8988T (cell line): ENCODE data around the gene PTGFRN.
"Not testable (repeated sequence)": the region's sequence is repeated elsewhere in the genome, so short reads cannot be mapped to it uniquely, and the experiment has no call there.

Experiments
- DNase-seq: peaks from one replicate; pipeline ENCODE4 v3.0.0; 2011

Gene PTGFRN

DNA sequence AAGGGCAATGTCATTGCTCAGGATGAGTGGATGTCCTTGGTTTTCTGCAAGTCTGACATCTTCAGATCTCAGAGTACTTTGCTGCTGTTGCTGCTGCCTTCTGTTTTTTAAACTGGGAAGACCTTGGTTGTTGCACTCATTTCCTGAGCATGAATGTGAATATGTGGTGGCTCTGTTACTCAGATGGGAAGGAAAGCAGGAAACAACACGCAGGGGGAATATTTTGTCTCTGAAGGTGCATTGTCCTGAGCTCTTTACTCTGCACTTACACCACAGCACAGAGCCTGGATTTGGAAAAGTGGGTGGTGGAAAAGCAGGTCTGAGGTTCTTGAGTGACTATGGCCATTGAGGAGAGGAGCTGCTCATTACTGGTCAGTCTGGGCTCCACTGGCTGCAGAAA is 36.3 kb downstream of the PTGFRN start:
- no peak for DNase-seq

DNA sequence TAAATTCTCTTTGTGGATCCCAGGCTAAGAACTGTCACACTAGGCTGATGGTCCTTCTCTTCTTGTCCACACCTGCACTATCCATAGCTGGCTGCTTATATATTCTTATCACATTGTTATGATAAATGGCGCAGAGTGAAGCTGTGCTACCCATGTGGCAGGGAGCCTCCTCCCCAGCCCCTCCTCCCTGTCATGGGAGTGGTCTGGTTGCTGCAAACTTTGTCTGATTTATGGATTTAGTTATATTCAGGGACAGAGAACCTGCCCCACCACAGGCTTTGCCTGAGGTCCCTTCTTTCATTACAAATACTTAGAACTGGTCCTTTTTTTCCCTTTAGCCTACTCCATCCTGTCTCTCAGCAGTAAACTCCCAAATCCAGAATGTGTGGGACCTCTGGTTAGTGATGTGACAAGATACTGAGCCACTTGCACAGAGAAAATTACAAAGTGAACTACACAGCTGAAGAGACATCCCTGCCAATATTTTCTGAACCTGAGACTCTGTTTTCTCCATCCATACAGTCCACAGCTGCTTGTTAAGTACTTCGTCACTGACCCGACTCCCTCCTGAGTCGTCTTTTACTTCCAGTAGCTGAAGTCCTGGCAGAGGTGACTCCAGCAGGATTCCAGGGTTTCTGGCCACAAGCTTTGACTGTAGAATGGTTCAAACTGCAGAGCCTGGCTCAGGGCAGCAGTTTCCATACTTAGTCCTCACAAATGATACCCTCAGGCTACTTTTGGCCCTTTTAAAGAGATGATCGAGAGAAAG is 37.6 kb downstream of the PTGFRN start:
- DNase-seq, result no peak

DNA sequence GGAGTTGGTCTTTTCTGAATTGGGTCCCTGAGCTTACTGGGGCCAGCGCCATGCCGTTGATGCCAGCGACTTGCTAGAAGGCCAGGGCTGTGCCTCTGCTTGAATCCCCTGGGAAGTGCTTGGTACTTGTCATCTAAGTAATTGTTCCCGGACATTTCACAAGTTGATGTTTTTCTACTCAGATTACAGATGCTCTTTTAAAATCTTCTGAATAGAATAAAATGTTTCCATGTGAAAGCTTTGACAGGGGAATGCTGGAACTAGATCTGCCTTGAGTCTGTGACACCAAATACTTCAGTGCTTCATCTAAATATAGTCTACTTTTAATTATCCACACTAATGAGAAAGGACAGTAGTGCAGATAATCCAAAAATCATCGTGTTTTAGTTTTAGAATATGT is 38.3 kb downstream of the PTGFRN start:
- no peak for DNase-seq

DNA sequence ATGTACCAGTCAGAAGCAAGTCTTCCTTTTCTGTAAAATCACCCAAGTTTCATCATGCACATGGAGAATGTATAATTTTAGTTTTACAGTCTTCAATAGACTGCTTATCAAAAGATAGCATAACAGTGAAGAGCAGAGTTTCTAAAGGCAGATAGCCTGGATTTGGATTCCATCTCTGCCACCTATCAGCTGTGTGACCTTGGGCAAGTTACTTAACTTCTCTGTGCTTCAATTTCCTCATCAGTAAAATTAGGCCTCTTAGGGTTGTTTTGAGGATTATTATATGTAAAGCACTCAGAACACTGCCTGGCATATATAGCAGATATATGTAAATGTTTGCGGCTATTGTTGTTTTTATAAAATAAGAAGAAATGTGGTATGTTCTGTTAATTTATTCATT is 38.9 kb downstream of the PTGFRN start:
- no peak for DNase-seq

DNA sequence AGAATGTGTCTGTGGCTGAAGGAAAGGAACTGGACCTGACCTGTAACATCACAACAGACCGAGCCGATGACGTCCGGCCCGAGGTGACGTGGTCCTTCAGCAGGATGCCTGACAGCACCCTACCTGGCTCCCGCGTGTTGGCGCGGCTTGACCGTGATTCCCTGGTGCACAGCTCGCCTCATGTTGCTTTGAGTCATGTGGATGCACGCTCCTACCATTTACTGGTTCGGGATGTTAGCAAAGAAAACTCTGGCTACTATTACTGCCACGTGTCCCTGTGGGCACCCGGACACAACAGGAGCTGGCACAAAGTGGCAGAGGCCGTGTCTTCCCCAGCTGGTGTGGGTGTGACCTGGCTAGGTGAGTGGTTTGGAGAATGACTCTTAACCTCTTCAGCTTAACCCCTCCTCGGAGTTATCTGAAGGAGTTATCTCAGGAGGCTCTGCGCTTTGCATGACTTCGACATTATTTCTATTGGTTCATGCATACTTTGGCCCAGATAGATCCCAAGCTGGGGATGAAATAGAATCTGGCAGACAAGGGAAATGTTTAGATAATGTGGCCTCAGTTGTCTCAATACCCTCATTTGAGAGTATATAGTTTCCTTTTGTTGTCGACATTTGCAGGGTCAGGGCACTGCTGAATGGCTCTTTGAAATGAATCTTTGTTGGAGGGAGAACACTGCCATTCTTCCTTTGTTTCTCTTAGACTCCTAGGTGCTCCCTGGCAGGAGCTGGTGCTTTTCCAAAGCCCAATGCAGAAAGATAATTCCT is 39.7 kb downstream of the PTGFRN start:
- no peak for DNase-seq

DNA sequence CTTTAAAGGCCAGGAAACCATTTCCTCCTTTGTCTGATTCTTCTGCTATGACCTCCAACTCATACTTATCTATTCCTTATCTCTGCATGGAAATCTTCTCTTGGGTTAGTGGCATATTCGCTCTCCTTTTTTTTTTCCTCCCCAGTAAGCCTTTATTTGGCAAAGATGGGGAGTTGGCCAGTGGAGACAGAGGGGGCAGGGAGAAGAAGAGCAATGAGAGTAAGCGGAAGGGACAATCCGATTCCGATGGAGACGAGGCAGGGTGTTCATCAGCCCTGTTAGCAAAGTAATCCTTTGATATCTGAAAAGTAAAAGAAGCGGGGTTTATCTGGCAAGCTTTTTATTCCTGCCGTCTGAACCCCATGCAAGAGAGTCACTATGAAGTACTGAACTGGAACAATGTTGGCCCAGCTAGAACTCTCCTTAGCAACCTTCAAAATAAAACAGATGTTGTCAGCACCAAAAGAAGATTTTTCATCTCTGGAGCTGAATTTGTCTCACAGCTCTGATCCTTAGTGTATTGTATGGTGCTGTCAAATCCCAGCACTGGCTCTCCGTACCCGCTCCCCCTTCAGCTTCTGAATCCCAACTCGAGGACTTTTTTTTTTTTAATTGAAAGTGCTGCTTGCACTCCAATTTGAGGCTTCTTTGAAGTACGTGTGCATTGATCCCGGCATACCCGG is 40.9 kb downstream of the PTGFRN start:
- DNase-seq, result no peak

DNA sequence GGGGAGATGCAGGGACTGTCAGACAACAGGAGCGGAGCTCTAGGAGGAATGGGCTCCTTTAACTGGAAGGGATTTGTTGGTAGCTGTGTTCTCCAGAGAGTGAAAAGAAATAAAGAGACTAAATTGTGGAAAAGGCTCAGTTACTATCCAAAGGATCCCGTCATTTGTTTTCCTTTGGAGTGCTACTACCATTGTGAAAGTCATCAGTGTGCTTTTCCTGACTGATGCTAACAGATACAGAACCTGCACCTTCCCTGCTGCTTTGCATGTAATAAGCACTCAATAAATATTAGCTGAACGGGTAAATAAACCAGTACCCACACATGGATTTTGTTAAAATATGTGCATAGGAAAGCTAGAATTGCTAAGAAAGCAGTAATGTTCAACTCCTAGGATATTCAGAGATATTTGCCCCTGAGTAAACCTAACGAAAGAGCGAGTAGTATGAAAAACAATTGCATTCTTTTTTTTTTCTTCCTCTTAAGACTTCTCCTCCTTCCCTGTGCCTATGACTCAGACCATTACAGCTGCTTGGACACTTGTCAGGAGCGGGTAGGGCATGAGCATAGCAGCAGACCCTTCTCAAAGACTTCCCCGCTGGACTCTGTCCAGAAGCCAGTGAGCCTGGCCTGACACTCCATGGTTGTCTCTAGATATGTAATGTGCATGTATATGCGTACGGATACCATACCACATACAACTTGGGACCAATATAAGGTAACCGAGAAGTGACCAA is 41.7 kb downstream of the PTGFRN start:
- DNase-seq, result no peak

DNA sequence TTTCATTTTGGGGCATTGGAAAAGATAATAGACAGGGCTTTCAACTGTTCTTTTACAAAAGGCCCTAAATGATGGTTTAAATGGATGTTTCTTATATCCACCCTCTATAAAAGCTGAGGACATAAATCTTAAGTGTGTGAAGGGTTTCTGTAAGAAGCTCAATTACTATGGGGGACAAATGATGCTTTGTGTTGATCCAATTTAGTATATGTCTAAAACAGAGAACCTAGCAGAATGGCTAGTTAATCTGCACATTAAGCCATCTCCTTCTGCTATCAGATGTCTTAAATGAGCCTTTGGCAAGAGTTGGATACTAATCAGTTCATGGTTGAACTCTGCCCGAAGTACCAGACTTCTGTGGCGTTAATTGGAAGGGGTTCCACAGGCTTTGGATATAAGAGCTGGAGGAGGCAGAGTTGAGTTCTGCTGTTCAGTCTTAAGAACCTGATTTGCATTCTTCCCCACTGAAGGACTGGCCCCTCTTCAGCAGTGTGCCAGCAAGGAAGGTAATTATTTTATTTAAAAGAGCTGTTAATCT is 43.1 kb downstream of the PTGFRN start:
- DNase-seq, result no peak

DNA sequence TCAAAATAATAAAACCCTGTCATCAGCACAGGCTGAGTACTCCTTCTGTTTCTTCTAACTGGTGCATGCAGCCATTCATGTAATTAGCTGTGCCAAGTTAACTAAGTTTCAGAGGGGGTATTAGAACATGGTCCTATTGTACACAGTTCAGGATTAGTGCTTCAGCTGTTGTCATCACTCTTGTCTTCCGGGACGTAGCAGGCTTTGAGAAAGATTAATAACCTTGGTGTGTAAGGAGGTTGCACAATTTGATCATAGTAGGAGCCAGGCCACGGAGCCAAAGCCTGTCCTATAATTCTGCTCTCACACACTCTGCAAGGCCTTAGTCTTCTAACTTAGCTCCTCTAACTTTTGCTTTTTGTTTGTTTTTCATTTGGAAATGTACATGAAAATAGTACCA is 44.7 kb downstream of the PTGFRN start:
- DNase-seq, result no peak

DNA sequence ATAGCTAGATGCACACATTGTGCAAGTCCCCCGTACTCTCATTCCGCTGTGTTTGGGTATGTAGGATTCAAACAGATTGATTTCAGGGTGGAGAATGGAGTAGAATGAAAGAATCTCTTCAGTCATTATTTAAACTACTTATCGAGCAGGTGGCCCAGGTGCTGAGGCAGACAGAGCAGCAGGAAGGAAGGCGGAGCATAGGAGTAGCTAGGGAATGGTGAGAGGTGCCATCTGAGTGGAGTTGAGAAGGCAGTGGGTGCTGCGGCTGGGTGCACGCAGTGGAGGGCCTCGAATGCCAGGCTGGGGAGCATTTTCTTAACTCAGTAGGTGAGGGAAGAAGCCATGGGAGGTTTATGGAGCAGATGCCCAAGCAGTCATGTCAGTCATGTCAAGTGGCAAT is 46.7 kb downstream of the PTGFRN start:
- no peak for DNase-seq

DNA sequence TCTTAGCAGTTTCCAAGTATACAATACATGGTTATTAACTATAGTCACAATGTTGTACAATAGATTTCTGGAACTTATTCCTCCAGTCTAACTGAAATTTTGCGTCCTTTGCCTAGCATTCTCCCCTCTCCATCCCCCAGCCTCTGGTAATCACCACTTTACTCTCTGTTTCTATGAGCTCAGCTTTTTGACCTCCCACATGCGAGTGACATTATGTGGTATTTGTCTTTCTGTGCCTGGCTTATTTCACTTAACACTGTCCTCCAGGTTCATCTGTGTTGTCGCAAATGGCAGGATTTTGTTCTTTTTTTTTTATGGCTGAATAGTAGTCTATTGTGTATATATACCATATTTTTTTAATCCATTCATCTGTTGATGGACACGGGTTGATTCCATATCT is 47.9 kb downstream of the PTGFRN start:
- DNase-seq, result no peak

DNA sequence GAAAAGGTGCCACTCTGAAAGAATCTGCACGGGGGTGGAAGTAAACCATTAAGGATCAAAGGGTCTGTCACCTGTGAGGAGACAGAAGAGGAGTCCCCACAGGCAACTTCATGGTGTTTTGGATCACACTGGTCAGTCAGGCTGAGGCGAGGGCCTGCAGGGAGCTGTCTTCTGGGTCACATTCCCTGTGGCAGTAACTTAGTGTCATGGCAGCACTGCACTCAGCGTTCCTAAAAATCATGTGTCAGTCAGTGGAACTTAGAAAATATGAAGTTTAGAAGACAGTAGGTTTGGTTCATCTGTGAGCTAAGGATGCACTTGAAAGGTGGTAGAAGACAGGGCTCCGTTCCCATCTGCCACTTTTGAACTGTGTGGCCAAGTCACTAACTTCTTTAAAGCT is 48.4 kb downstream of the PTGFRN start:
- DNase-seq, result no peak

DNA sequence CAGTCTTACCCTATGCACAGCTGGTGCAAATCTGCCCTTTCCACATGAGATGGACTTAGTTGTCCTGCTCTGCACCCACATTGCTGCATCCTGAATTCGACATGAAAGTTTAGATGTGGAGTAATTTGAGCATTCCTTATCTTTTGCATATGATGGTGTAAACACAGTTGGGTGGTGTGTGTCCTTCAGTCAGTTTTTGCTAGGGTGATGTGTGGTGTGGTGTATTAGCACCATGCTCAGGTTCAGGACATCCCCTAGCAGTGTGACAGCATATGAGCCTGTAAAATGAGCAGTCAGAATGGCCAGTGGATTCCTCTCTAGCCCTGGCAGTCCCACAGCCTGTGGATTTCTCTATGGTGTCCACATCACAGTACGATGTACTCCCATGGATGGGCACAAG is 49.3 kb downstream of the PTGFRN start:
- DNase-seq, result no peak

DNA sequence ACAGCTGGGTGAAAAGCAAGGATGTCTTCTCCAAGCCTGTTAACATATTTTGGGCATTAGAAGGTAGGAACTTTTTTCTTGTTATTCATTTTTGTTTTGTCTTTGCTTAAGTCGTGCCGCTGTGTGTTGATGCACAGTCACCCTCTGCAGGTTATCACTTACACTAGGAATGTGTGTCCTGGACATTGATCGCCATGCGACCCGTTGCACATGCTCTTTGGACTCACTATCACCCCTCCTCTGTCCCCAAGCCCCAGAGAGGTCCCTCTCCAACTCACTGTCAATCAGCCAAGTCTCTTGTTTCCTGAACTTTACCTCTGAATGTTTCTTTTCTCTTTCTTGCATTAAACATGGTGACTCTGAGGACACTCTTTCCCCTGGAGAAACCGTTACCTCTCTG is 51.9 kb downstream of the PTGFRN start:
- DNase-seq, result no peak

DNA sequence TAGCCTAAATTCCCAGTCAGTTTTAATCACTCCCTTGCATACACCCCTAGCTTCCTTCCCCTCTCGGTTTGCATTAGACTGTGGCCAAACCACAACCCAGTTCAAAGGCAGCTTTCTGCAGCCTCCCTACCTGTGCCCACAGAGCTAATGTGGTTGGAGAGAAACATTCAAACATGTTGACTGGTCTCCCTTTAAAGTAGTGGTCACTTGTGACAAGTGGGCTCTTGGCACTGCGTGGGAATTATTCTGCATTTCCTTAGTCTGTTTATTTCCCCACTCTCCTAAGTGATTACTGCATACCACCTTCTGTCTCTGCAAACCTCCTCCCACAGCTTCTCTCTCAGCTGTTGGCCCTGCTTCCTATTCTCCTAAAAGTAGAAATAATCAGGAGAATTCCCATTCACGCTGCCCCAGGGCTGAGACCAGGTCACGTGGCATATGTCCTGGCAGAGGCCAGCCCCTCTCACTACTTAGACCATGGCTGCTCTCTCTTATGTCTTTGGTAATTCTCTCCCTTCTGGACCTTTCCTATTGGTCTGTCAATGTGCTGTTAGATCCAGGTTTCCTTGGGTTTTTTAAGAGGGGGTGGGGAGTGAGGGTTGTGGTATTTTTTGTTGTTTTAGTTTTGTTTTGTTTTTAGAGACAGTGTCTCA is 53.4 kb downstream of the PTGFRN start:
- no peak for DNase-seq

DNA sequence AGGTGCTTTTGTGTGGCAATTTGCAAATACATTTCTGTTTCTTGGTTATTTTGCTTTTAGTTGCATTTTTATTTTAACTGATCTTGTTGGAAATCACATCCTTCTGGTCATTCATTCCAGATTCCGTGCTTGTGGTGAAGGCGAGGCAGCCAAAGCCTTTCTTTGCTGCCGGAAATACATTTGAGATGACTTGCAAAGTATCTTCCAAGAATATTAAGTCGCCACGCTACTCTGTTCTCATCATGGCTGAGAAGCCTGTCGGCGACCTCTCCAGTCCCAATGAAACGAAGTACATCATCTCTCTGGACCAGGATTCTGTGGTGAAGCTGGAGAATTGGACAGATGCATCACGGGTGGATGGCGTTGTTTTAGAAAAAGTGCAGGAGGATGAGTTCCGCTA is 57.1 kb downstream of the PTGFRN start:
- no peak for DNase-seq

DNA sequence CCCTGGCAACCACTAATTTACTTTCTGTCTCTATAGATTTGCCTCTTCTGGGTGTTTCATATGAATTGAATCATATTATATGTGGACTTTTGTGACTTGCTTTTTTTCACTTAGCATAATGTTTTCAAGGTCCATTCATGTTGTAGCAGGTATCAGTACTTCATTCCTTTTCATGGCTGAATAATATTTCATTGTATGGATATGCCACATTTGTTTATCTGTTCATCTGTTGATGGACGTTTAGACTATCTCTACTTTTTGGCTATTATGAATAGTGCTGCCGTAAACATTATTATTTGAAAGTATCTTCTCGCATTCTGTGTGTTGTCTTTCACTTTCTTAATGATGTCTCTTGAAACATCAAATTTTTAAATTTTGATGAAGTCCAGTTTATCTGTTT is 59.0 kb downstream of the PTGFRN start:
- DNase-seq, result no peak

DNA sequence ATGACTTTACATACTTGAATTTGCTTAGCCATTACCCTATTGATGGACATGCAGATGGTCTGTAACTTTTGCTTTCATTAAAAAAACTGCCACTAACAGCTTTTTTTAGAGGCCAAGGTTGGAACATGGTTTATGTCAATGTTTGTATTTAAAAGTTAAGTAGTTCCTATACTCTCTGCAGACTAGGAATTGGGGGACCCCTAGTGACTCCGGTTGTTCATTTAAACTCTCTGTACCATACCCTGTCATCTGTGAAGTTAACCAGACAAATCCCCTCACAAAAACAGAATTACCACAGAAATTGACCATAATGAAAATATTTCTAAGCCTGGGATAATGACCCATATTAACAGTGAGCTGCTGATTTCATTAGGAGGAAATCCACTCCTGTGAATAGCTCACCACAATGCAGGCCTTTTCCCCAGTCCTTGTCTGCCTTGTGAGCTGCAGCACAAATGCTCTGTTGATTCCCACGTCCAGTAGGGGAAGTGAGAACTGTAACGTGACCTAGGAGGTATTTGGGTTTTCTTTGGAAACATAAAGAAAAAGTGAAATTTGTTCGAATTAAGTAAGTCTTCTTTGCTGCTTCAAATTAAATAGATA is 61.6 kb downstream of the PTGFRN start:
- no peak for DNase-seq

DNA sequence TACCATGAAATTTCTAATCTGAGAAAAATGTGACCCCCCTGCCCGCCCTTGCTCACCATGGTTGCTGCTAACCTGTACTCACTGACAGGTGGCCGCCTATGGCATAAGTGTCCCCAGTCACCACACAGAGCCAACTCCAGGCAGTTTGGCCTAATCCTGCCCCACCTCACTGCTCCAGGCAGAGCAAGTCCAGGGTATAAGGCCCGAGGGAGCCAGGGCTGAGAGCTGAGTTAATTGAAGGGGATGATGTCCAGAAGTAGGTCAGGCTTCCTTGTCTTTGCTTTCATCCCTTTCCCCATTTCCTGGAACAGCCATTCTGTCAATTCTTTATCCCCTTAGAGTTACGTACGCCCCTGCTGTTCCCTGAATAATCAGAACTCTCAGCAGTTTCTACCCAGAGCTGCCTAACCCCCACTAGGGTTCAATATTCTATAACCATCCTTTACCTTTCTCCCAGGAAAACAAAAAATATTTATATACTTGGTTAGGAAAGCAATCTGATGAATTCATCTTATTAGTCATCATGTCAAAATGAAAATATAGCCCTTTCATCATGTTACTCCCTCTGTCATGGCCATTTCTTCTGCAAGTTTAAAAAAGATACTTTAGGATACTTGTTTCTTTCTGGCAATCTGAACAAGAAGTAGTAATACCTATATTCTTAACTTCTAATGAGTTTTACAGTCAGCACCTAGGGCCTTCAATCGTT is 62.4 kb downstream of the PTGFRN start:
- no peak for DNase-seq

DNA sequence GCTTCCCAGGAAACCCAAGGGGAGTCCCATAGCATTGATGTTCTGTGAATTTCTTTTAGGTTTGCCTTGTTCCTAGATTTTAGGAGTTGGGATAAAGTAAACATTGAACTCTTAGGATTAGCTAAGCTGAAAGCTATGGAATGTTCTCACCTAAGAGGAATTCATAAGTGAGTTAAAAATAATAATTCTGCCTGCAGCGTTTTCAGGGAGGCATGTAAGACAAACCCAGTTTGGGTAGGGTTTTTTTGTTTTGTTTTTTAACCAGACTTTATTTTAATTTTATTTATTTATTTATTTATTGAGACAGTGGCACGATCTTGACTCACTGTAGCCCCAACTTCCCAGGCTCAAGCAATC is 62.9 kb downstream of the PTGFRN start:
- DNase-seq, result no peak

DNA sequence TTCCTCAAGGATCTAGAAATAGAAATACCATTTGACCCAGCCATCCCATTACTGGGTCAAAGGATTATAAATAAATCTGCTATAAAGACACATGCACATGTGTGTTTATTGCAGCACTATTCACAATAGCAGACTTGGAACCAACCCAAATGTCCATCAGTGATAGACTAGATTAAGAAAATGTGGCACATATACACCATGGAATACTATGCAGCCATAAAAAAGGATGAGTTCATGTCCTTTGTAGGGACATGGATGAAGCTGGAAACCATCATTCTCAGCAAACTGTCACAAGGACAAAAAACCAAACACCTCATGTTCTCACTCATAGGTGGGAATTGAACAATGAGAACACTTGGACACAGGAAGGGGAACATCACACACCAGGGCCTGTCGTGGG is 70.6 kb downstream of the PTGFRN start:
- not testable (repeated sequence) for DNase-seq
